Measurements from ENCODE around the gene BMX.
A peak's percentile ranks its signal among the peaks of the same experiment; 100 is the strongest.

The BMX gene

GRCh38 chrX:15471028-15471427, 29.6 kb upstream of the BMX start:
- TF ChIP-seq, protein P1, sequence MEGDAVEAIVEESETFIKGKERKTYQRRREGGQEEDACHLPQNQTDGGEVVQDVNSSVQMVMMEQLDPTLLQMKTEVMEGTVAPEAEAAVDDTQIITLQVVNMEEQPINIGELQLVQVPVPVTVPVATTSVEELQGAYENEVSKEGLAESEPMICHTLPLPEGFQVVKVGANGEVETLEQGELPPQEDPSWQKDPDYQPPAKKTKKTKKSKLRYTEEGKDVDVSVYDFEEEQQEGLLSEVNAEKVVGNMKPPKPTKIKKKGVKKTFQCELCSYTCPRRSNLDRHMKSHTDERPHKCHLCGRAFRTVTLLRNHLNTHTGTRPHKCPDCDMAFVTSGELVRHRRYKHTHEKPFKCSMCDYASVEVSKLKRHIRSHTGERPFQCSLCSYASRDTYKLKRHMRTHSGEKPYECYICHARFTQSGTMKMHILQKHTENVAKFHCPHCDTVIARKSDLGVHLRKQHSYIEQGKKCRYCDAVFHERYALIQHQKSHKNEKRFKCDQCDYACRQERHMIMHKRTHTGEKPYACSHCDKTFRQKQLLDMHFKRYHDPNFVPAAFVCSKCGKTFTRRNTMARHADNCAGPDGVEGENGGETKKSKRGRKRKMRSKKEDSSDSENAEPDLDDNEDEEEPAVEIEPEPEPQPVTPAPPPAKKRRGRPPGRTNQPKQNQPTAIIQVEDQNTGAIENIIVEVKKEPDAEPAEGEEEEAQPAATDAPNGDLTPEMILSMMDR (IDR thresholded peaks at IDR 0.05; ENCODE audit: low read depth, low read length): peak; percentile 92
- no peak overlapping the region for H3K4me3 ChIP-seq (ENCODE audit: low read depth, low read length)

DNA sequence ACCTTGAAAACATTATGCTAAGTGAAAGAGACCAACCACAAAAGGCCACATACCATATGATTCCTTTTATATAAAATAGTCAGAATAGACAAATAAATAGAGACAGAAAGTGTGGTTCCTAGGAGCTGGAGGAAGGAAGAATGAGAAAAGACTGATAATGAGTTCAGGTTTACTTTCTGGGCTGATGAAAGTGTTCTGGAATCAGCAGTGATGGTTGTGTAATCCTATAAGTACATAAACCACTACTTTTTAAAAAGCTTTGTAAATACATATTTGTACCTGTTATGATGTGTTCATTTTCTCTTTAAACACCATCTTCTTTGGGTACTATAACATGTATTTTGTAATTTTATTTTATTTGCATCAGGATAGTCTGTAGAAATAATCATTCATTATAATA, 28.1 kb upstream of the BMX start:
- H3K4me3 ChIP-seq (ENCODE audit: low read depth, low read length): no peak overlapping the region
- TF ChIP-seq, protein P1 (IDR thresholded peaks at IDR 0.05; ENCODE audit: low read depth, low read length): no peak

DNA sequence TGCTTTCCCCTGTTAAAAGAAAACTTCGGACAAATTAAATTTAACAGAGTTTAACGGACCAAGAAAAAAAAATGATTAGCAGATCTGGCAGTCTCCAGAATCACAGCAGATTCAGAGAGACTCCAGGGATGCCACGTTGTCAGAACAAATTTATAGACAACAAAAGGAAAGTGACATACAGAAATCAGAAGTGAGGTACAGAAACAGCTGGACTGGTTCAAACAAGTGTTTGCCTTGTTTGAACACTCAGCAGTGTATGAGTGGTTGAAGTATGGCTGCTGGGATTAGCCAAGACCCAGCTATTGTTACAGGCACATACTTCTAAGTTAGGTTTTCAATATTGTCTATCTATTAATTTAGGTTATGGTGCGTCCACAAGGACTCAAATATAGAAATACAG, 26.6 kb upstream of the BMX start:
- H3K4me3 ChIP-seq (ENCODE audit: low read depth, low read length): no peak overlapping the region
- TF ChIP-seq, protein P1 (IDR thresholded peaks at IDR 0.05; ENCODE audit: low read depth, low read length): no peak

- TF ChIP-seq, protein P1 (IDR thresholded peaks at IDR 0.05; ENCODE audit: low read depth, low read length): no peak
- H3K4me3 ChIP-seq (ENCODE audit: low read depth, low read length): no peak overlapping the region
Observed at GRCh38 chrX:15475021-15475420, 25.6 kb upstream of the BMX start.

DNA sequence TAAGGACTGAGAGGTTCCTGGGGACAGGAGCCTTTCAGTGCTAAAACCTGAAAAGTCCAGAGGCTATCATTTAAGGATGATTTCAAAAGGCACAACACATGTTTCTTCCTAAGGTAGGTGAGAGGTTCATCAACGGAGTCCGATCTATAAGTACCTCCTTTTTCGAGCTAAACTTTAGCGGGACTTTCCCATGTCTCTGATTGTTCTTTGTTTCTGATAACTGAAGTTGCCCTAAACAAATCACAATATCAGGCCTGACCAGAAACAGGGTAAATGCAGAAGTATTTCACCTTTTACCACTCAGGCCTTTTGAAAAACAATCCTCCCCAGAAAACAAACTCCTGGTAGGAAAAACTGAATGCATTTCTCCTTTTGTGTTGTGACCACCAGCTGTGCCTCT, 25.1 kb upstream of the BMX start:
- TF ChIP-seq, protein P1 (IDR thresholded peaks at IDR 0.05; ENCODE audit: low read depth, low read length): no peak
- H3K4me3 ChIP-seq (ENCODE audit: low read depth, low read length): no peak overlapping the region

DNA sequence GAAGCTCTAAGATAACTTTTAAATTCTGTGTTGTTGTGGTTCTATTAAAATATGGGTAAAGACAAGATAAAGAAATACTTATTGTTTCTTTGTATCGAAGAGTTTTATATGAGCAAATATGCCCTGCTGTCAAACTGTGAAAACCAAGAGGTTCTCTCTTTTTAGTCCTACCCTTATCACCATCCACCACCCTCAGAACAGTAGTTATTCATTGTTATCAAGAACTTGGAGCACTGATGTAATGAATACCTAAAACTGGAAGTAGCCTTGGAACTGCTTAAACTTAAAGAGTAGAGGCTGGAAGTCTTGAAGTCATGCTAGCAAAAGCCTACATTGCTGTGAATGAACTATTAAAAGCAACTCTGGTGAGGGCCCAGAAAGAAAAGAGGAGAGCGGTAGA, 16.7 kb upstream of the BMX start:
- no peak overlapping the region for H3K4me3 ChIP-seq (ENCODE audit: low read depth, low read length)

DNA sequence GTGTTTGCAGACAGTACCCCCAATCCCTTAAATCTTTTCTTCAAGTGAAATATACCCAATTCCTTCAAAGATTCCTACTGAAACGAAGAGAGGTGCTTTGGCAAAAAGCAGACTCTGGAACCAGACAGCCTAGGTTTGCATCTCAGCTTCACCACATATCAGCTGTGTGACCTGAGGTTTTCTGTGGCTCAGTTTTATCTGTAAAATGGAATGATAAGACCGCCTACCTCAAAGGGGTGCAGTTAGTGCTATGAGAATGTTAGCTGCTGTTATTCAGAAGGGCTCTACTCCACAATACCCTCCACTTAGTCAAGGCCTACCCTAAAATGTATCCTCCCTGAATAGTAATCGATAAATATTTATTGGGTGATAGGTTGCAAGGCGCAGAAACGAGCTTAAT, 8.1 kb upstream of the BMX start:
- H3K4me3 ChIP-seq (ENCODE audit: low read depth, low read length): peak overlapping the region; percentile 66
- TF ChIP-seq, protein P1 (IDR thresholded peaks at IDR 0.05; ENCODE audit: low read depth, low read length): no peak

More for the DNA sequence above, 16.7 kb upstream of the BMX start:
- TF ChIP-seq, protein P1 (IDR thresholded peaks at IDR 0.05; ENCODE audit: low read depth, low read length): no peak
